Transverse colon (tissue), 4 donors: ENCODE results near the gene TIE1.

Experiments
- EP300 ChIP-seq: sonication (generic); formaldehyde crosslinking; IDR thresholded peaks from one replicate; pipeline ENCODE4 v1.6.1; 2017; ENCODE audit warnings: antibody characterized with exemption, low read depth
- POLR2A ChIP-seq: fragments of 450-650 bp; IDR thresholded peaks from one replicate; pipeline ENCODE4 v1.6.1; 2016; ENCODE audit warnings: antibody characterized with exemption, mild to moderate bottlenecking, moderate library complexity
- POLR2AphosphoS5 ChIP-seq, 3 donors: sonication (generic); formaldehyde crosslinking; IDR thresholded peaks; one replicate each; pipeline ENCODE4 v1.6.1; 2016; ENCODE audit warnings: antibody characterized with exemption in 3 of 3
- TF ChIP-seq, protein P1 (sequence below), 5 experiments: fragments of 200-600 bp in 3 of 5; fragments of 450-650 bp in 2 of 5; sonication (generic) in 3 of 5; IDR thresholded peaks; 1 replicate in 2 of 5; 2 replicates in 3 of 5; pipeline ENCODE4 v1.5.1; 2016 to 2017; ENCODE audit warnings: antibody characterized with exemption in 5 of 5, inconsistent platforms in 3 of 5, mild to moderate bottlenecking in 2 of 5, moderate library complexity in 1 of 5

DNA sequence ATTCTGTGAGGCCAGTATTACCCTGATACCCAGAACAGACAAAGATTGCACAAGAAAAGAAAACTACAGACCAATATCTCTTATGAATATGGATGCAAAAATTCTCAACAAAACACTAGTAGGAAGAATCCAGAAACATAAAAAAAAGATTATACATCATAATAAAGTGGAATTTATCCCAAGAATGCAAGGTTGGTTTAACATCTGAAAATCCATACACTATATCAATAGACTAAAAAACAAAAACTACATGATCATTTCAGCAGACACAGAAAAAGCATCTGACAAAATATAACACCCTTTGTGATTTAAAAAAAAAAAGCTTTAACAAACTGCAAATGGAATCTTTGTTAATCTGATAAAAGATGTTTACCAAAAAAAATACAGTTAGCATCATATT, 24.6 kb downstream of the TIE1 start:
- TF ChIP-seq, protein P1, sequence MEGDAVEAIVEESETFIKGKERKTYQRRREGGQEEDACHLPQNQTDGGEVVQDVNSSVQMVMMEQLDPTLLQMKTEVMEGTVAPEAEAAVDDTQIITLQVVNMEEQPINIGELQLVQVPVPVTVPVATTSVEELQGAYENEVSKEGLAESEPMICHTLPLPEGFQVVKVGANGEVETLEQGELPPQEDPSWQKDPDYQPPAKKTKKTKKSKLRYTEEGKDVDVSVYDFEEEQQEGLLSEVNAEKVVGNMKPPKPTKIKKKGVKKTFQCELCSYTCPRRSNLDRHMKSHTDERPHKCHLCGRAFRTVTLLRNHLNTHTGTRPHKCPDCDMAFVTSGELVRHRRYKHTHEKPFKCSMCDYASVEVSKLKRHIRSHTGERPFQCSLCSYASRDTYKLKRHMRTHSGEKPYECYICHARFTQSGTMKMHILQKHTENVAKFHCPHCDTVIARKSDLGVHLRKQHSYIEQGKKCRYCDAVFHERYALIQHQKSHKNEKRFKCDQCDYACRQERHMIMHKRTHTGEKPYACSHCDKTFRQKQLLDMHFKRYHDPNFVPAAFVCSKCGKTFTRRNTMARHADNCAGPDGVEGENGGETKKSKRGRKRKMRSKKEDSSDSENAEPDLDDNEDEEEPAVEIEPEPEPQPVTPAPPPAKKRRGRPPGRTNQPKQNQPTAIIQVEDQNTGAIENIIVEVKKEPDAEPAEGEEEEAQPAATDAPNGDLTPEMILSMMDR (IDR thresholded peaks at IDR 0.05), result no peak
- TF ChIP-seq POLR2A (no peak), POLR2AphosphoS5 (IDR thresholded peaks at IDR 0.05) (no peak), EP300 (no peak)
